DOHH2 (cell line): ENCODE measurements around the gene CNTNAP2.

Source experiments
- H3F3A ChIP-seq: fragments of 200-600 bp; sonication (generic), shearing (Covaris generic); 2 replicates; pipeline ENCODE4 v1.6.0; 2016; ENCODE audit warnings: antibody characterized with exemption, mild to moderate bottlenecking; ENCODE audit not compliant: control insufficient read depth, insufficient read depth
- H3K27ac ChIP-seq: fragments of 200-600 bp; sonication (generic); 2 replicates; pipeline ENCODE4 v1.5.1; 2014; ENCODE audit warnings: low read depth, mild to moderate bottlenecking, low read length, moderate library complexity
- H3K27me3 ChIP-seq: fragments of 200-600 bp; sonication (generic); 2 replicates; pipeline ENCODE4 v1.6.1; 2014; ENCODE audit warnings: mild to moderate bottlenecking, low read length, mixed read lengths; ENCODE audit not compliant: control insufficient read depth
- H3K36me3 ChIP-seq: fragments of 200-600 bp; sonication (generic); 2 replicates; pipeline ENCODE4 v1.6.1; 2014; ENCODE audit warnings: mild to moderate bottlenecking, low read length, moderate library complexity, mixed read lengths; ENCODE audit not compliant: control insufficient read depth
- H3K4me1 ChIP-seq: fragments of 200-600 bp; sonication (generic); 2 replicates; pipeline ENCODE4 v1.6.1; 2014; ENCODE audit warnings: mild to moderate bottlenecking, low read length, mixed read lengths; ENCODE audit not compliant: control insufficient read depth
- H3K4me2 ChIP-seq: fragments of 200-600 bp; sonication (generic); 2 replicates; pipeline ENCODE4 v1.6.0; 2014; ENCODE audit warnings: mild to moderate bottlenecking, low read length, moderate library complexity
- H3K4me3 ChIP-seq: fragments of 200-600 bp; sonication (generic); 2 replicates; pipeline ENCODE4 v1.5.1; 2014; ENCODE audit warnings: mild to moderate bottlenecking, low read length, mixed read lengths
- H3K79me2 ChIP-seq: fragments of 200-600 bp; sonication (generic); 2 replicates; pipeline ENCODE4 v1.6.1; 2014; ENCODE audit warnings: mild to moderate bottlenecking, low read length, mixed read lengths; ENCODE audit not compliant: control insufficient read depth
- H3K9me2 ChIP-seq: fragments of 200-600 bp; sonication (generic); replicated peaks from 2 replicates; pipeline ENCODE4 v1.6.1; 2014; ENCODE audit warnings: mild to moderate bottlenecking, low read length, mixed read lengths; ENCODE audit not compliant: control insufficient read depth
- H3K9me3 ChIP-seq: fragments of 200-600 bp; sonication (generic); 2 replicates; pipeline ENCODE4 v1.6.1; 2014; ENCODE audit warnings: antibody characterized with exemption, low read length, mixed read lengths; ENCODE audit not compliant: control insufficient read depth, insufficient read depth
- H4K20me1 ChIP-seq: fragments of 200-600 bp; sonication (generic); 2 replicates; pipeline ENCODE4 v1.6.0; 2014; ENCODE audit warnings: low read depth, mild to moderate bottlenecking, antibody characterized with exemption, low read length, moderate library complexity; ENCODE audit not compliant: control insufficient read depth, insufficient read depth
- CTCF ChIP-seq: fragments of 200-600 bp; sonication (generic); IDR thresholded peaks from one replicate; pipeline ENCODE4 v1.5.1; 2014; ENCODE audit warnings: antibody characterized with exemption, mild to moderate bottlenecking, low read depth, low read length; ENCODE audit not compliant: poor library complexity, severe bottlenecking
- EZH2phosphoT487 ChIP-seq: fragments of 200-600 bp; sonication (generic); IDR thresholded peaks from 2 replicates; pipeline ENCODE4 v1.6.1; 2017; ENCODE audit warnings: borderline replicate concordance, mild to moderate bottlenecking, antibody characterized with exemption, low read length, moderate library complexity, mixed read lengths

The CNTNAP2 gene

DNA sequence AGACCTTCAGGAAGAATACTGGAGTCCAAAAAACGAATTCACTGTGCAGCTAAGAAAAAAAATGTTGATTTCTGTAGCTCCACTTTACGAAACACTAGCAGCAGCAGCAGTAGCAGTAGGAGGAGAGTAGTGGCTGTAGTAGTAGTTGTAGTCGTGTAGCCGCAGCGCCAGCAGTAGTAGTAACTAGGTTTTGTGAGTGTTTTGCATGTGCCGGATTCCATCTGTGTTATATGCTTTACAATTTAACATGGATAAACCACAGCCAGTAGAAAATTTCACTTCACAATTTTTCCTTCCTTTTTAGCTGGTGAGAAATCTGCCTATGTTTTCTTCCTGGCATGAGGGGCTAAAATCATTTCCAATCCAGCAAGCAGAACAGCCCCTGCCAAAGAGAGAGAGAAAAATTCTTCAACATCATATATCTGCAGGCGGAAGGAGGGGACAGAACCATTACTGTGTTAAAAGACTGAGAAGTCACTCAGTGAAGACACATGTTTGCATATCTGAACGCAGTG is 2325.6 kb downstream of the CNTNAP2 start:
- H3K27me3 ChIP-seq: no peaks in the 10 kb centered on the region; the same call in 1 of the 2 replicates
- H3K4me1 ChIP-seq: no peaks in the 10 kb centered on the region
- no peaks in the 10 kb centered on the region for H3K9me2 ChIP-seq
- no peak for TF ChIP-seq EZH2phosphoT487
- no peak for TF ChIP-seq CTCF
- no peak overlapping the region for H3K4me3 ChIP-seq
- no peak overlapping the region for H3K4me2 ChIP-seq
- H4K20me1 ChIP-seq: no peaks in the 10 kb centered on the region
- no peaks in the 10 kb centered on the region for H3K36me3 ChIP-seq
- no peaks in the 10 kb centered on the region for H3F3A ChIP-seq
- H3K27ac ChIP-seq: no peak overlapping the region
- H3K9me3 ChIP-seq: peaks cover 11% of the 10 kb centered on the region; the same call in 1 of the 2 replicates
- no peaks in the 10 kb centered on the region for H3K79me2 ChIP-seq

GRCh38 chr7:148442933-148443332 is 2326.3 kb downstream of the CNTNAP2 start:
- TF ChIP-seq CTCF (no peak), EZH2phosphoT487 (no peak)

GRCh38 chr7:148445260-148446044 is 2328.9 kb downstream of the CNTNAP2 start:
- Histone ChIP-seq H3K4me2 (no peak overlapping the region), H3K36me3 (no peaks in the 10 kb centered on the region), H3K79me2 (no peaks in the 10 kb centered on the region), H3K4me3 (no peak overlapping the region), H3K27me3 (no peaks in the 10 kb centered on the region), H3K4me1 (no peaks in the 10 kb centered on the region), H3K9me2 (no peaks in the 10 kb centered on the region), H3K9me3 (peaks cover 11% of the 10 kb centered on the region; the same call in 1 of the 2 replicates), H3K27ac (no peak overlapping the region), H3F3A (no peaks in the 10 kb centered on the region), H4K20me1 (no peaks in the 10 kb centered on the region)
- no peak for TF ChIP-seq EZH2phosphoT487

More at GRCh38 chr7:148442933-148443332, 2326.3 kb downstream of the CNTNAP2 start:
- Histone ChIP-seq H3K79me2 (no peaks in the 10 kb centered on the region), H3K9me2 (no peaks in the 10 kb centered on the region), H4K20me1 (no peaks in the 10 kb centered on the region), H3K36me3 (no peaks in the 10 kb centered on the region), H3K27me3 (no peaks in the 10 kb centered on the region; the same call in 1 of the 2 replicates), H3K4me2 (no peak overlapping the region), H3K27ac (no peak overlapping the region), H3K9me3 (peaks cover 11% of the 10 kb centered on the region; the same call in 1 of the 2 replicates), H3K4me3 (no peak overlapping the region), H3K4me1 (no peaks in the 10 kb centered on the region), H3F3A (no peaks in the 10 kb centered on the region)
